ENCODE results near the gene PKN2.

DNA sequence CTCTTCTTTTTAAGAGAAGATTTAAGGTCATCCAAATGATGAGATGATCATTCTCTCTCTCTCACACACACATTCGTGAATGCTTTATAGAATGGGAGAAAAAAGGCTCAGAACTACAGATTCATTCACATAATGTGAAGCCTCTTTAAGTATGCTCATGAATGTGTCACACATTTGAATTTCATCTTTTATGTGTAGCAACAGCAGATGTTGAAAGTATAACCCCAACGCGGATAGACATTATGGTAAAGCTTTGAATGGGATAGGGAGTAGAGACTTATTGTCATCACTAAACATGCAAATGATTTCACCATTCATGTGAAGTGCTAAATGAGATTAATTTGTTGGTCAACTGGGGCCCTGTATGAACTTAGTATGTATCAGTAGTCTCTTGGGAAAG lies 15.7 kb upstream of the PKN2 start:
- TF ChIP-seq EZH2 (IDR thresholded peaks at IDR 0.05; ENCODE audit: borderline replicate concordance, low read depth, low read length, severe bottlenecking) = no peak
- TF ChIP-seq, protein P1, sequence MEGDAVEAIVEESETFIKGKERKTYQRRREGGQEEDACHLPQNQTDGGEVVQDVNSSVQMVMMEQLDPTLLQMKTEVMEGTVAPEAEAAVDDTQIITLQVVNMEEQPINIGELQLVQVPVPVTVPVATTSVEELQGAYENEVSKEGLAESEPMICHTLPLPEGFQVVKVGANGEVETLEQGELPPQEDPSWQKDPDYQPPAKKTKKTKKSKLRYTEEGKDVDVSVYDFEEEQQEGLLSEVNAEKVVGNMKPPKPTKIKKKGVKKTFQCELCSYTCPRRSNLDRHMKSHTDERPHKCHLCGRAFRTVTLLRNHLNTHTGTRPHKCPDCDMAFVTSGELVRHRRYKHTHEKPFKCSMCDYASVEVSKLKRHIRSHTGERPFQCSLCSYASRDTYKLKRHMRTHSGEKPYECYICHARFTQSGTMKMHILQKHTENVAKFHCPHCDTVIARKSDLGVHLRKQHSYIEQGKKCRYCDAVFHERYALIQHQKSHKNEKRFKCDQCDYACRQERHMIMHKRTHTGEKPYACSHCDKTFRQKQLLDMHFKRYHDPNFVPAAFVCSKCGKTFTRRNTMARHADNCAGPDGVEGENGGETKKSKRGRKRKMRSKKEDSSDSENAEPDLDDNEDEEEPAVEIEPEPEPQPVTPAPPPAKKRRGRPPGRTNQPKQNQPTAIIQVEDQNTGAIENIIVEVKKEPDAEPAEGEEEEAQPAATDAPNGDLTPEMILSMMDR (IDR thresholded peaks at IDR 0.05; ENCODE audit: borderline replicate concordance, extremely low read depth, low read length, poor library complexity, severe bottlenecking) = no peak

Data from DND-41 (cell line).